GM19043 (cell line): Measurements from ENCODE around the gene HSF2BP.
"Not testable (repeated sequence)": the region's sequence is repeated elsewhere in the genome, so short reads cannot be mapped to it uniquely, and the experiment has no call there.

Experiments
- ATAC-seq: cut with Tn5 transposase; IDR thresholded peaks from one replicate; pipeline ENCODE4 v1.9.1; 2021; ENCODE audit warnings: low read depth; ENCODE audit not compliant: unreplicated experiment

Gene HSF2BP

GRCh38 chr21:43659136-43660000, at the start of gene HSF2BP, which contains the start of gene RRP1B:
Gene HSF2BP (minus strand): TSS chr21:43659488. CDS start chr21:43658096, 1,392 bp downstream.
Gene RRP1B (plus strand): TSS chr21:43659560. CDS start chr21:43659665, 105 bp downstream.
- ATAC-seq: no peak

DNA sequence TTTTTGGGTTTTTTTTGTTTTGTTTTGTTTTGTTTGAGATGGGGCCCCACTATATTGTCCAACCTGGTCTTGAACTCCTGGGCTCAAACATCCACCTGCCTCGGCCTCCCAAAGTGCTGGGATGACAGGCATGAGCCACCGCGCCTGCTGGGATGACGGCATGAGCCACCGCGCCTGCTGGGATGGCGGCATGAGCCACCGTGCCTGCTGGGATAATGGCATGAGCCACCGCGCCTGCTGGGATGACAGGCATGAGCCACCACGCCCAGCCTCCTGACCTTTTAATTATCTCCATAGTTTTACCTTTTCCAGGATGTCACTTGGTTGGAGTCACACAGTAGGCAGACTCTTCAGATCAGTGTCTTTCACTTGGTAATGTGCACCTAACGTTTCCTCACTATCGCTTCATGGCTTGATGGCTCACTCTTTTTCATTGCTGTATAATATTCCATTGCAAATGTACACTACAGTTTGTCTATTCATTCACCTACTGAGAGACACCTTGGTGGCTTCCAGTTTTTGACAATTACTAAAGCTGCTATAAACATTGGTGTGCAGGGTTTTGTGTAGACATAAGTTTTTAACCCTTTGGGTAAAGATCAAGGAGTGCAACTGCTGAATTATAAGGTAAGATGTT, 49.6 kb upstream of the HSF2BP start:
- no peak for ATAC-seq

DNA sequence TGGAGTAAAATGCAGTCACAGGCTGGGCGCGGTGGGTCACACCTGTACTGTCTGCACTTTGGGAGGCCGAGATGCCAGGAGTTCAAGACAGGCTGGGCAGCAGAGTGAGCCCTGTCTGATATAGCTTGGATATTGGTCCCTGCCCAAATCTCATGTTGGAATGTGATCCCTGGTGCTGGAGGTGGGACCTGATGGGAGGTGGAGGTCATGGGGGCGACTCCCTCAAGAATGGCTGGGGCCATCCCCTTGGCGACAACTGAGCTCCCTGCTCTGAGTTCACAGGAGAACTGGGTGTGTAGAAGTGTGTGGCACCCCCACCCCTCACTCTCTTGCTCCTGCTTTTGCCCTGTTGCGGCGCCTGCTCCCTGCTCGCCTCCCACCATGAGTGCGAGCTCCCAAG, 48.2 kb upstream of the HSF2BP start:
- no peak for ATAC-seq

GRCh38 chr21:43703035-43703880, 44.0 kb upstream of the HSF2BP start:
- ATAC-seq: no peak

GRCh38 chr21:43702785-43703034, 43.4 kb upstream of the HSF2BP start:
- ATAC-seq: no peak

DNA sequence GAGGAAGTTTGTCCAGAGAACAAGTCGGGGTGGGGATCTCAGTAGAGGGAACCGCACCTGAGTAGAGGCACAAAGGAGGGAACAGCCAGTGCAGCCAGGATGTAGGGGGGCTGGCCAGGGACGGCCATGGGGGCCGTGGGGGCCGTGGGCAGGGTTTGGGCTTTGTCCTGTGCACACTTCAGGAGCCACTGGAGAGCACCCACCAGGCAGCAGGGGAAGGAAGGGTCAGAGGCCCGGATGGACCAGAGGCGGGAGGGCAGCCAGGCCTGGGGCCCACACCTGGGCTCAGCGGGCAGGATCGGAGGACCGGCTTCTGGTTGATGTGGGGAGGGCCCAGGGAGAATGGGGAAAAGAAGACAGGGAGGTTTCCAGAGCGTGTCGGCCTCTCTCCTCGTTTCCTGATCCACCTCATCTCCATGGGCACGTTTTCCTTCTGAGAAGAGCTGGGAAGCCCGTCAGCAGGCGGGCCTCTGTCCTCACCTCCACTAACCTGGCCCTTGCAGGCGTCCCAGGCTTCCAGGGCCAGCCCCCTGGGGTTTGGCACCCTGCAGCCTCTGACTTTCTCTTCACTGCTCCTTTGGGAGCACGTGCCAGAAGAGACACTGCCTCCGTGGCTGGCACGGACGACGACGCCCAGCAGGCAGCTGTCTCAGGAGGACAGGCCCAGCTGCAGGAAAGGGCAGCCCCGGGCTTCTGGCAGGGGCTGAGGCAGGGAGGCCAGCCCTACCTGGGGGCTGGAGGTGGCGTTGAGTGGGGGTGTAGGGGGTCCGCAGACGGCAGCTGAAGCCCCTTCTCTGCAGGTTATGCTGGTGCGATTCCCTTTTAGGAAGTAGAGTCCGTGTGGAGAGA, 42.9 kb upstream of the HSF2BP start:
- ATAC-seq: no peak

GRCh38 chr21:43699933-43700599, 40.8 kb upstream of the HSF2BP start:
- no peak for ATAC-seq

GRCh38 chr21:43699492-43699777, 40.1 kb upstream of the HSF2BP start:
- not testable (repeated sequence) for ATAC-seq

DNA sequence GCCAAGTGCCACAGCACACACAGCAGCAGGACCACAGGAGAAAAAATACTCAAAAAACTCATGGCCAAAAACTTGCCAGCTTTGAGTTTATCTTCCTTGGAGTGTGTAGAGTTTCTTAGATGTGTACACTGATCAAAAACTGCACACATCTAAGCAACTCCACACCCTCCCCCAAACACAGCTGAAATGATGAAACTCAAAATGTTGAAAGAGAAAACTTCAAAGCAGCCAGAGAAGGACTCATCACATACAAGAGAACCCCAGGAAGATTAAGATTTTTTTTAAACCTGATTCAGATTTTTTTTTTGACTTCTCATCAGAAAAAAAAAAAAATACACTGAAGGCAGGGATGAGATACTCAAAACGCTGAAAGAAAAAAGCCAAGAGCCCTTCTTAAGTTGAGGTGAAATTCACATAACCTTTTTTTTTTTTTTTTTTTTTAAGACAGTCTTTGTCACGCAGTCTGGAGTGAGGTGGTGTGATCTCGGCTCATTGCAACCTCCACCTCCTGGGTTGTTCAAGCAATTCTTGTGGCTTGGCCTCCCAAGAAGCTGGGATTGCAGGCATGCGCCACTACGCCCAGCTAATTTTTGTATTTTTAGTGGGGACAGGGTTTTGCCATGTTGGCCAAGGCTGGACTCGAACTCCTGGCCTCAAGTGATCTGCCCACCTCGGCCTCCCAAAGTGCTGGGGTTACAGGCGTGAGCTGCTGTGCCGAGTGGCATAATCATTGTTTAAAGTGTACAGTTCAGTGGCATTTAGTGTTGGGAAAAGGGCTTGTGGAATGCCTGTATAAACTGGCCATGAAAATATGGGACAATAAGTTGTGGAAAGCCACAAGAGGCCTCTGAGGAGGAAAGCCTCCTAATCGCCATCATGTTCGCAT, 38.7 kb upstream of the HSF2BP start:
- no peak for ATAC-seq

- ATAC-seq: no peak
Measured at GRCh38 chr21:43696214-43696613, 36.9 kb upstream of the HSF2BP start.

DNA sequence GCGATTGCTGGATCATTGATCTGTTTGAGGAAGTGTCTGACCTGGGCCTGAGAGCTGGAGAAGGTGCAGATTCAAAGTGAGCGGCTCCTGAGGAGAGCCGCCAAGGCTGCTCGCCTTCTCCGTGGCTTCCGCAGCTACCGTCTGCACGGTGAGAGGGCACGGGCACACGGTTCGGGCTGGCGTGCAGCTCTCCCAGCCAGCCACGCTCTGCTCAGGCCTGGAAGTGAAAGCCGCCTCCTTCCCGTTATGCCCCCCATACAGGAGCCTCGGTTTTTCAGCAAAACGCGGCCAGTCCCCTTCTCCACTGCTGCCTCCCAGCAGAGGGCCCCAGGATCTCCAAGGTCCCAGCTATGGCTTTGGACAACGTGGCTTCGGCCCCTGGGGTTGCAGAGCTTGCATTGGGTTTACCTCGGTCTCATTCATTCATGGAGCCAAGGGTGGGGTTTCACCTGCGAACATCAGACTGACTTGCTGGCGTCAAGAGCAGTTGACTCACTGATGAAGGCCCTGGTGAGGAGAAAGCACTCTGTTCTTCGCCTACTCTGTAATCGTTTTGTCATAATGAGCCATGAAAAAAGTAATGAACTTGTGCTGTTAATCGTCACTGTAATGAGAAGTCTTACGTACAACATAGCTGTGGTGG, 35.3 kb upstream of the HSF2BP start:
- no peak for ATAC-seq

- ATAC-seq: no peak
Measured at GRCh38 chr21:43693981-43694380, 34.7 kb upstream of the HSF2BP start.

DNA sequence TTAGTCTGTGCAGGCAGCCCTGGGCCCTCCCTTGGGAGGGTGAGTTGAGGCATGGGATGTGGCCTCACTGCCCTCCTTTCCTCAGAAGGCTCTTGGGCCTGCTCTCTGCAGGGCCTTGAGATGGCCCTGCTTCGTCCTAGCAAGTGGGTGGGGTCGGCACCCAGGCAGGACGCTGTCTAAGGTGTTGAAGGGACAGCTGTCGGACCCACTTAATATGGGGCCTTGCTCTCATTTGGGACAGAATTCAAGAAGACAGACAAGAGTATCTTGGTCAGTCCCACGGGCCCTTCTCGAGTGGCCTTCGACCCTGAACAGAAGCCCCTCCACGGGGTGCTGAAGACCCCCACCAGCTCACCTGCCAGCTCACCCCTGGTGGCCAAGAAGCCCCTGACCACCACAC, 33.7 kb upstream of the HSF2BP start:
- no peak for ATAC-seq

GRCh38 chr21:43691801-43692200, 32.5 kb upstream of the HSF2BP start:
- no peak for ATAC-seq

DNA sequence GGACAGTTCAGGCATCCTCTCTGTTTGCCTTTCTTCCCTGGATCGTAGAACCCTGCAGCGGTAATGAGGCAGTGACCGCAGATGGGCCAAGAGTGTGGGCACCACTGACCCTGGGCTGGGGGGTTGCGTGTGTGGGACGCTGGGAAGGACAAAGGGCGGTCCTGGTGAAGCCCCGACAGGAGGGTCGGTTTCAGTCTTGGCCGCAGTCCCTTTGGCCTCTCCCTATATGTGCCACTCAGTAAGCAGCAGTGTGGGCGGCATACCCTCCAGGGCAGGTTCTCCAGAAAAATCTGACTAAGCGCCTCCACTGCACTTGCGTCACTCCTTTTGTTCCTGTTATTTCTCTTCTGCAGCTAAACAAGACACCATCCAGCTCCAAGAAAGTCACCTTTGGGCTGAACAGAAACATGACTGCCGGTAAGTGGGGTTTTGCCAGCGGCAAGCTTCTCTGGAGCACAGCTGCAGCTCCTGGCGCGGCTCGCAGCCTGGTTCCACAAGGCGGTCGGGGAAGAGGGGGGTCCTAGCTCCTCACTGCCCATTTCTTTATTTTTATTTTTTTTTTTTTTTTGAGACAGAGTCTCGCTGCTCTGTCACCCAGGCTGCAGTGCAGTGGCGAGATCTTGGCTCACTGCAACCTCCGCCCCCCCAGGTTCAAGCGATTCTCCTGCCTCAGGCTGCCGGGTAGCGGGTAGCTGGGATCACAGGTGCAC, 32.0 kb upstream of the HSF2BP start:
- no peak for ATAC-seq

DNA sequence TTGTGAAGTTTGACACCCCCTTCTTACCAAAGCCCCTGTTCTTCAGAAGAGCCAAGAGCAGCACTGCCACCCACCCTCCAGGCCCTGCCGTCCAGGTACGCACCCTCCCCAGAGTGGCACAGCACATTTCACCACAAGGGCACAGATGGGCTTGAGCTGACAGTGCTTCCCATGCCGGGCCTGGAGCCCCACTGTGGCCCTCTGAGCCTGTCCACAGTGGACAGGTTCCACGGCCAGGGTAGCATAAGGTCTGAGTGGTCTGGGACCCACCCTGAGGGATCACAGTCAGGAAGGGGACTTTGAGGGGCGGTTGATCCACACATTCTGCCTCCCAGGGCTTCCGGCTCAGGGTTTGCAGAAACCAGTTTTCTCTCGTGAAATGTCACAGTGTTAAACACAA, 31.1 kb upstream of the HSF2BP start:
- ATAC-seq: no peak

DNA sequence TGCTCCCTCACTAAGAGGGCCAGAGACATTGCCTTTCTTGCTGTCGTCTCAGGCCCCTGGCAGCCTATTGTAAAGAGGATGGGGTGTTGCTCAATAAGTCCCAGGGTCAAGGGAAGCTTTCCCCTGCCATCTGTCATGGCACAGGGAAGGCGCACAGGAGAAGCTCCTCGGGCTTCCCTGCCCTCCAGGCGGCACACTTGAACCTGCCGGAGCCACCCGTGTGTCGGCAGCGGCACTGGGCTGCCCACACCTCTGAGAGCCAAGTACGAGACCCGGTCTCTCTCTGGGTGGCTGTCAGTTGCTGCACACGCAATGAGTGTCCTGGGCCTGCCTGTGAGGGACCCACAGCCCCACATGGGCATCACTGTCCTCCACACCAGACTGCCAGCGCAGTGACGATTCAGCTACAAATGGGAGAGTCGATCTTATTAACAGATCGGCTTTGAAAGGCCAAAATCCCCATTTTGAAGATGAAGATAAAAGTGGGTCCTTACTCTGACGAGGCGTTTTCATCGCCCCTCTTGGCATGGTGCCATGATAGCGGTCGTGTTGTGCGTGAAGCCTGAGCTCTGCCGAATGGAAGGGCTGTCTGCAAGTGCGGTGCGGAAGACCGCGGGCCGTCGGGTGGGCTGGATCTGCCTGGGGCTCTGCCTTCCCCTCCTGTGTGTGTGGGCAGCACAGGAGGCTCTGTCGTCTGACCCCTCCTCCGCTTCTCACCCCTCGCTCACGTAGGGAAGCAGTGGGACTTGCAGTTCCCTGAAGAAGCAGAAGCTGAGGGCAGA, 30.5 kb upstream of the HSF2BP start:
- ATAC-seq: no peak
